KMS-11 (cell line): Measurements from ENCODE around the gene LARP1.

Experiments used
- H2AFZ ChIP-seq: fragments of 200-600 bp; sonication (generic); 2 replicates; pipeline ENCODE4 v1.6.1; 2016; ENCODE audit warnings: antibody characterized with exemption, mixed run types, low read depth
- H3K27ac ChIP-seq: fragments of 200-600 bp; sonication (generic); 2 replicates; pipeline ENCODE4 v1.6.1; 2016; ENCODE audit warnings: mild to moderate bottlenecking, mixed run types
- H3K27me3 ChIP-seq: fragments of 200-600 bp; sonication (generic); 2 replicates; pipeline ENCODE4 v1.6.1; 2017; ENCODE audit warnings: mild to moderate bottlenecking, low read depth, mixed run types, moderate library complexity; ENCODE audit not compliant: insufficient read depth
- H3K36me3 ChIP-seq: fragments of 200-600 bp; sonication (generic); 2 replicates; pipeline ENCODE4 v1.6.1; 2017; ENCODE audit warnings: mild to moderate bottlenecking, mixed run types; ENCODE audit not compliant: insufficient read depth
- H3K4me1 ChIP-seq: fragments of 200-600 bp; sonication (generic); 2 replicates; pipeline ENCODE4 v1.6.1; 2016; ENCODE audit warnings: mild to moderate bottlenecking, low read depth, mixed run types; ENCODE audit not compliant: poor library complexity, severe bottlenecking
- H3K4me2 ChIP-seq: fragments of 200-600 bp; sonication (generic); 2 replicates; pipeline ENCODE4 v1.7.0; 2016; ENCODE audit warnings: mild to moderate bottlenecking, mixed run types
- H3K4me3 ChIP-seq: fragments of 200-600 bp; sonication (generic); IDR thresholded peaks from 2 replicates; pipeline ENCODE4 v1.6.1; 2017; ENCODE audit warnings: low read depth, low read length, mixed read lengths; ENCODE audit not compliant: insufficient read depth
- H3K79me2 ChIP-seq: fragments of 200-600 bp; sonication (generic); 2 replicates; pipeline ENCODE4 v1.6.1; 2016; ENCODE audit warnings: low read depth, mixed run types; ENCODE audit not compliant: insufficient read depth
- H3K9ac ChIP-seq: fragments of 200-600 bp; sonication (generic); 2 replicates; pipeline ENCODE4 v1.6.1; 2016; ENCODE audit warnings: mild to moderate bottlenecking, mixed run types
- H4K20me1 ChIP-seq: fragments of 200-600 bp; sonication (generic); 2 replicates; pipeline ENCODE4 v1.6.1; 2016; ENCODE audit warnings: mild to moderate bottlenecking, mixed run types; ENCODE audit not compliant: insufficient read depth
- CTCF ChIP-seq: fragments of 200-600 bp; sonication (generic); conservative IDR thresholded peaks from 2 replicates; pipeline ENCODE4 v1.6.1; 2017; ENCODE audit warnings: low read depth, mild to moderate bottlenecking, antibody characterized with exemption, low read length, moderate library complexity, mixed read lengths

Gene LARP1

GRCh38 chr5:154795235-154795596 is 40.0 kb downstream of the LARP1 start:
- H2AFZ ChIP-seq = no peak overlapping the region
- no peak overlapping the region for H3K27ac ChIP-seq
- TF ChIP-seq CTCF = no peak
- H3K79me2 ChIP-seq = no peaks in the 10 kb centered on the region; the same call in 1 of the 2 replicates
- H3K4me2 ChIP-seq = no peak overlapping the region
- no peak overlapping the region for H3K9ac ChIP-seq
- H3K36me3 ChIP-seq = no peaks in the 10 kb centered on the region
- no peaks in the 10 kb centered on the region for H3K4me1 ChIP-seq
- no peak overlapping the region for H3K4me3 ChIP-seq
- H4K20me1 ChIP-seq = no peaks in the 10 kb centered on the region
- H3K27me3 ChIP-seq = no peaks in the 10 kb centered on the region

GRCh38 chr5:154797762-154798161 is 42.6 kb downstream of the LARP1 start:
- no peak overlapping the region for H3K4me2 ChIP-seq
- peaks cover 6% of the 10 kb centered on the region; the same call in 1 of the 2 replicates for H3K79me2 ChIP-seq
- 0 out of 2 replicates have a peak, but pooled peaks cover 3% of the 10 kb centered on the region for H3K36me3 ChIP-seq
- H3K27me3 ChIP-seq = no peaks in the 10 kb centered on the region
- no peaks in the 10 kb centered on the region for H3K4me1 ChIP-seq
- no peak overlapping the region for H3K27ac ChIP-seq
- no peak overlapping the region for H2AFZ ChIP-seq
- H4K20me1 ChIP-seq = no peaks in the 10 kb centered on the region
- no peak for TF ChIP-seq CTCF
- no peak overlapping the region for H3K4me3 ChIP-seq
- no peak overlapping the region for H3K9ac ChIP-seq

GRCh38 chr5:154800582-154800981 is 45.4 kb downstream of the LARP1 start:
- Histone ChIP-seq H3K36me3 (0 out of 2 replicates have a peak, but pooled peaks cover 3% of the 10 kb centered on the region), H3K79me2 (peaks cover 6% of the 10 kb centered on the region; the same call in 1 of the 2 replicates), H4K20me1 (no peaks in the 10 kb centered on the region), H3K9ac (no peak overlapping the region), H3K27me3 (no peaks in the 10 kb centered on the region), H3K27ac (no peak overlapping the region), H3K4me1 (no peaks in the 10 kb centered on the region), H3K4me3 (no peak overlapping the region), H3K4me2 (no peak overlapping the region), H2AFZ (no peak overlapping the region)
- TF ChIP-seq CTCF = no peak

DNA sequence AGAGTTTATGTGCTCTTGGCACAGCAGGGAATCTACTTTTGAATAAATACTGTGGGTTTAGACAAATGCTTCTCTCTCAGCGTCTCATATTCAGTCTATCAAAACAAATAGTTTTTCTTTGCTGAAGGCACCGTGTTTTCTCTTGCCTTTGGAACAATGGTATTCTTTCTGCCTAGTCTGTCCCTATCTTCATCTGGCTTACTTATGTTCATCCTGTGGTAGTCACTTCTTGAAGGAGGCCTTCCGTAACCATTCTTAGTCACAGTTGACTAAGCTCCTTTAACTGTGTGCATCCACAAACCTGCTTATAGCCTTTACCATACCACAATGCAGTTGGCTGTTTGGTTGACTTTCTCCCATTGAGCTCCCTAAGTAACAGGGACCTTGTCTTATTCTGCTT is 45.9 kb downstream of the LARP1 start:
- no peak overlapping the region for H3K4me3 ChIP-seq
- H2AFZ ChIP-seq = no peak overlapping the region
- peaks cover 6% of the 10 kb centered on the region; the same call in 1 of the 2 replicates for H3K79me2 ChIP-seq
- TF ChIP-seq CTCF = no peak
- H3K27me3 ChIP-seq = no peaks in the 10 kb centered on the region
- no peak overlapping the region for H3K27ac ChIP-seq
- H3K4me2 ChIP-seq = no peak overlapping the region
- H3K9ac ChIP-seq = no peak overlapping the region
- no peaks in the 10 kb centered on the region for H3K4me1 ChIP-seq
- H4K20me1 ChIP-seq = no peaks in the 10 kb centered on the region
- H3K36me3 ChIP-seq = 0 out of 2 replicates have a peak, but pooled peaks cover 3% of the 10 kb centered on the region

- H3K27ac ChIP-seq = no peak overlapping the region
- no peak overlapping the region for H2AFZ ChIP-seq
- H3K36me3 ChIP-seq = 0 out of 2 replicates have a peak, but pooled peaks cover 3% of the 10 kb centered on the region
- peaks cover 6% of the 10 kb centered on the region; the same call in 1 of the 2 replicates for H3K79me2 ChIP-seq
- no peaks in the 10 kb centered on the region for H4K20me1 ChIP-seq
- H3K27me3 ChIP-seq = no peaks in the 10 kb centered on the region
- TF ChIP-seq CTCF = no peak
- H3K4me2 ChIP-seq = no peak overlapping the region
- no peak overlapping the region for H3K4me3 ChIP-seq
- no peaks in the 10 kb centered on the region for H3K4me1 ChIP-seq
- no peak overlapping the region for H3K9ac ChIP-seq
Observed at GRCh38 chr5:154802050-154802449, 46.9 kb downstream of the LARP1 start.
